ENCODE measurements around the gene OPRM1.
"Not testable (repeated sequence)": the region's sequence is repeated elsewhere in the genome, so short reads cannot be mapped to it uniquely, and the experiment has no call there.

The OPRM1 gene

DNA sequence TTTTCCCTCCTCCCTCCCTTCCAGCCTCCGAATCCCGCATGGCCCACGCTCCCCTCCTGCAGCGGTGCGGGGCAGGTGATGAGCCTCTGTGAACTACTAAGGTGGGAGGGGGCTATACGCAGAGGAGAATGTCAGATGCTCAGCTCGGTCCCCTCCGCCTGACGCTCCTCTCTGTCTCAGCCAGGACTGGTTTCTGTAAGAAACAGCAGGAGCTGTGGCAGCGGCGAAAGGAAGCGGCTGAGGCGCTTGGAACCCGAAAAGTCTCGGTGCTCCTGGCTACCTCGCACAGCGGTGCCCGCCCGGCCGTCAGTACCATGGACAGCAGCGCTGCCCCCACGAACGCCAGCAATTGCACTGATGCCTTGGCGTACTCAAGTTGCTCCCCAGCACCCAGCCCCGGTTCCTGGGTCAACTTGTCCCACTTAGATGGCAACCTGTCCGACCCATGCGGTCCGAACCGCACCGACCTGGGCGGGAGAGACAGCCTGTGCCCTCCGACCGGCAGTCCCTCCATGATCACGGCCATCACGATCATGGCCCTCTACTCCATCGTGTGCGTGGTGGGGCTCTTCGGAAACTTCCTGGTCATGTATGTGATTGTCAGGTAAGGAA, at the start of gene OPRM1:
Gene OPRM1, plus strand, starts transcription at position 10 of the 612 bp plus-strand sequence. Its CDS starts 305 bp downstream, at position 315.
- no peak for DNase-seq

GRCh38 chr6:153989989-153990388, 49.1 kb upstream of the OPRM1 start:
- DNase-seq: no peak

GRCh38 chr6:153994004-153994403, 45.0 kb upstream of the OPRM1 start:
- no peak for DNase-seq

DNA sequence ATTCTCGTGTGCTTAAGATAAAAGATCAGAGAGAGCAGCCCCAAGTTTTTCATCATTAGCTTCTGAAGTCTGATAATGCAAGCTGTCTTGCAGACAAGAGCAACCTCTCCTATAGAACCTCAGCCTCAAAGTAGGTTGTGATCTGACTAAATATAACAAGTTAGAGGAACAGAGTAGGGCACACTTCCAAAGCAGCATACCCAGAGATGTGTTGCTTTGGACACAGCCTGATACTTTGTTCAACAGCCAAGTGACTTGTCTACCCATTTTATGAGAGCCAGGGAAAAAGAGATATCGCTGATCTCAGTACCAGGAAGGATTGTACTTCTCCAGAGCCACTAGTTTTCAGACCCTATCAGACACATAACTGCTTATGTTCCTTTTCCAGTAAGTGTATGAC, 44.2 kb upstream of the OPRM1 start:
- no peak for DNase-seq

DNA sequence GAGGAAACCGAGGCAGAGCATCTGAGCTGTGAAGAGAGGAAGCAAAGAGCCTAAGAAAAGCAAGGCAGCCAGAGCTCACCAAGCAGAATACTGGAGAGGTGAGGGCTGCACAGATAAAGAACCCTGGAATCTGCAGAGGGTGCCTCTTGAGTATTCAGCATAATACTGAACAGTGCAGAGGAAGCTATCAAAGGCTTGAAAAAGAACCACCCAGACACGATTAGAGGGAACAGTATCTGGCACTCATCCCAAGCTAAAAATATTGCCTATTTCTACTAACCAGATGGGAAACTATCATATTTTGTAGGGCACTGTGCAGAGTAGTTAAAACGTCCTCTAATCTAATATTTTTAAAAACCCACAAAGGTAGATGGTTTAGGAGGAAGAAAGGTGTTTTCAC, 41.8 kb upstream of the OPRM1 start:
- no peak for DNase-seq

DNA sequence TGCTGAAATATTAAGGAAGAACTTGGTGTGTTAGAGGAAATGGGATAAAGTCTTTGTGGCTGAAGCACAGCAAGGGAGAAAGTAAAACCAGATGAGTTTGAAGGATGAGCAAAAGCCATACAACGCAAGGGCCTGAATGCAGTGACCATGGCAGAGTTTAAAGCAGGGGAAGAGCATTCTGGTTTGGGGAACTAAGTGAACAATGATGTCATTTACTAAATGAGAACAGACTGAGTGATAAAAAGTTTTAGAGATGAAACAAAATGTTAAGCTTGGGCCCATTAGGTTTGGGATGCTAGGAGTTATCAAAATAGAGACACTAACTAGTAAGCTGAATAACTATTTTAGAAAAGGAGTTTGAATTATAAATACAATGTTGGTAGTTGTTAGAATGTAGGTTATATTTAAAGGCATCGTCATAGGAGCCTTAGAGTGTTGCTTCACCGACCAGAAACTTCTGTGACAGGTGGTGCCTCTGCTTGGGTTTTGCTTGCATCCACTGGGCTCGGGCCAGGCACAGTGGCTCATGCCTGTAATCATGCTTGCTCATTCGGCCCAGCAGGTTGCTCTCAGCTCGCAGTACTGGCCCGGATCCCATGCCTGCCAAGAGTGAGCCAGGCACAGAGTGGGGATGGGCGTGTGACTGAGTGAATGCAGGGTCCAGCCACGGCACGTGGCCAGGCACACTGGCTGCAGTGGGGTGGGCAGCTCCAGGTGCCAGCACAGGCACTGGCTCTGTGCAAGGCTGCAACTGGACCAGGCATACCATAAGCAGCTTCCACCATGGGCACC, 37.4 kb upstream of the OPRM1 start:
- DNase-seq: no peak

- no peak for DNase-seq
Observed at GRCh38 chr6:154002894-154003293, 36.1 kb upstream of the OPRM1 start.

GRCh38 chr6:154010371-154010770, 28.7 kb upstream of the OPRM1 start:
- DNase-seq: no peak

DNA sequence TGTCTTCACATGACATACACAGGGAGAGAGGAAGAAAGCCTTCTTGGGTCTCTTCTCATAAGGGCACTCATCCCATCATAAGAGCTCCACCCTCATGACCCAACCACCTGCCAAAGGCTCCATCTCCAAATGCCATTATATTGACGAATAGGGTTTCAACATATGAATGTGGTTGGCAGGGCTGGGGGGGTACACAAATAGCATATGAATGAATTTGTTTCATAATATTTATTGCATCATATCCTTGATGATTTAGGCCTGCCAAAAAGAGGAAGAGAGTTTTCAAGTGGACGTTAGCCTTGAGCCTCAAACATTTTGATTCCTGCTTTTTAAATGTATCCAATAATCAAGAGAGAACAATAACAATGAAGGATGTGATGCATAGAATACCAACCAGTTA, 26.2 kb upstream of the OPRM1 start:
- no peak for DNase-seq

GRCh38 chr6:154017786-154018185, 21.3 kb upstream of the OPRM1 start:
- no peak for DNase-seq

GRCh38 chr6:154030646-154031045, 8.4 kb upstream of the OPRM1 start:
- no peak for DNase-seq

DNA sequence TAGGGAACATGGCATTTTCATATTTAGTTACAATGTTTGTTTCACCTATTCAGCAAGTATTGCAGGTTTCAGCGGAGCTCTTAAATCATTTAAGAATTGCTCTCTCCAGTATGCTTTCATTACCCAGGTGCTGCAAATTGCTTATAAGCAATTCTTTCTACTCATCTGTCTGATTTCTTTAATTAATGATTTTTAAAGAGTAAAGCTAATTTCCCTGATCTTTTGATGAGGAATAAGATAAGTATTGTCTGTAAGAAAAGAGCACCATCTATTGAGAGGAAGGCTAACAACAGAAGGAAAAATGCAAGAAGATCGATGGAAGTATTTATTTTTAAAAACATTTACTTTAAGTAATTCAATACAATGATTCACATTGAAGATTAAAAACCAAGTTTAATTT, 2.0 kb downstream of the OPRM1 start:
- no peak for DNase-seq

GRCh38 chr6:154053141-154053540, 14.1 kb downstream of the OPRM1 start:
- no peak for DNase-seq

- no peak for DNase-seq
Observed at GRCh38 chr6:154056536-154056935, 17.5 kb downstream of the OPRM1 start.

DNA sequence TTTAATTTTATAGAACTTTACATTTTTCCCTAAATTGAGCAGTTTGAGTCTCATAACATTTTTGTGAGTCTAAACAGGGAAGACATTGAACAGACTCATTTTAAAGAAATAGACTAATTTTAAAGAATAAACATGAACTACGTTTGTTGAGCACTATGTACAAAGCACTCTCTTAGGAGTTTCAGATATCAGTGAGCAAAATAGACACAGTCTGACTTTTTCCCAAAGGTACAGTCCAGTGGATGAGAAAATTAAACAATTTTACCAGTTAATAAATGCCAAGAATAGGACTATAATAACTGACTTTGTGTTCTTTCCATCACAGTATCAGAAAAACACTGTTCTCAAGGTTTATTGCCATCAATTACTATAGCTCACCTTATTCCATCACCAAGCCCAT, 18.1 kb downstream of the OPRM1 start:
- no peak for DNase-seq

DNA sequence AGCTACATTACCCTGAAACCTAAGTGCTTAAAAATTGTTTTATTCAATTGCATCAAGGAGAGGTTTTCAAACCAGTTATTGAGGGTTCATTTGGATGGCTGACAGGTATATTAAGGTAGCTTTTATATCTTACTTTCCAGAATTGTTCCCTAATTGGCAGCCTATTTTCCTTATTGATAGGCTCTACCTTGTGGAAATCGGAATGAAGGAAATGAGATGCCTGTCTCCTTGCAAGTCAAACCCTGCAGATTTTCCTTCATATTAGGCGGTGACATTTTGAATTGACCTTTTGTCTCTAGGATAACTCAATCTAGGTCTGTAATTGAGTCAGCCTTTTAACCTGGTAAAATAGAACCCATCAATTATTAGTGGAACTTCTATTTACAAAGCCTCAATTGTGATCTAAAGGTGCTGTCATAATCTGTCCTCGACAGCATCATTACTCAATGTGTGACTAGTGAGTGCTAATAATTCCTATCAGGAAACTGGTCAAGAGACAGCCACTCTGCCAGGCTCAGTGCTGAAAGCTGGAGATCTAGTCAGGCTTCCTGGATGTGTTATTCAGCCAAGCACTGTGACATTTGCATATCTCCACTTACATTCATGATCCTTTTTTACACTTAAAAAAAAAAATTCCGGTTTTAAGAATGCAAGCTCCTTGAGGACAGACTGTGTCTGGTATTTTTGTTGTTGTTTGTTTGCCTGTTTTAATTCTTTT, 20.1 kb downstream of the OPRM1 start:
- no peak for DNase-seq

DNA sequence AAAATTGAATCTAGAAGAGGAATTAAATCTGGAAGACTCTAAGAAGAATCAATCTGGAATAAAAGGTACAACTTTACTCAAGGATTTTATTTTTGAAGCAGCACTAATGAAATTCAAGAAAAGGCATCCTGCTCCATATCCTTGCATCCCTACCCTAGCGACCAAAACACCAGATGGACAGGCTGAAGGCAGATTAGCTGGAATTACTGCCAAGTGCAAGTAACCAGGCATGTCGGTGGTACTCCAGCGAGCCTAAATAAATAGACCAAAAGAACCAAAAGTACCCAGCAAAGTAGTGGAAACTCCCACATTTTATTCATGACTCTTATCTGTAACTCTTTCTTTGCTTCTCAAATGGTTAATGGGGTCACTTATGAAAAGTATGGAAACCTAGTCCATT, 21.0 kb downstream of the OPRM1 start:
- no peak for DNase-seq

DNA sequence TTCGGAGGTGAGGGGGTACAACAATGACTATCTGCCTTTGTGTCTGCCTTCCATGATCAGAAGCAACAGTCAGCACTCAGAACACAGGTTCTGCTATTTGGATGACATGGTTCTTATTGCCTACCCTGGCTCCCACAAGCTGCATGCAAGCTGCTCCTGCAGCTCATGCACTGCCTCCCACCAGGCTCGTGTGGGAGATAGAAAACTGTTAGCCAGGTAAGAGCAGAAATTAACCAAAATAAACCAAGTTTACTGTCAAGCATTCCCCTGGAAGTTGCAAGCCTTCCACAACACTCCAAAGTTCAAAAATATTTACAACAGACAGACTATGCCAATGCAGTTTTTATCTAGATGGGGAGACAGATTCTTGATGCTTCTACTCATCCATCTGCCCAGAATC, 31.0 kb downstream of the OPRM1 start:
- DNase-seq: no peak

DNA sequence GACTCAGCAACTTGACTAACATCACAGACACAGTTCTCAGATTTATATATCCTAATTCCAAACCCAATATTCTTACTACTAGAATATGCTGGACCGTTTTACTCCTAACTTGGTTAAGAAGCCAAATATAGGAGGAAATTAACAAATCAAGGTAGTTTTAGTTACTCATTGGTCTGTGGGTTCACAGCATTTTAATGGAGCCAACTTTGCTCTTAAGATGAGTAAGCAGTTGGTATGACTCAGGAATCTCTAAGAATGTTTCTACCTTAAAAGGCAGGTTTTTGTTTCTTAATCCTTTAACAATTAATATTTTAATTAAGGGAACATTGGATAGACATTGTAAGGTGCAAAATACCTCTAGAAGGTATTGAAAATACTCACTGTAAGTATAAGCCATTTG, 31.6 kb downstream of the OPRM1 start:
- DNase-seq: no peak

- DNase-seq: no peak
Observed at GRCh38 chr6:154071236-154071635, 32.2 kb downstream of the OPRM1 start.

DNA sequence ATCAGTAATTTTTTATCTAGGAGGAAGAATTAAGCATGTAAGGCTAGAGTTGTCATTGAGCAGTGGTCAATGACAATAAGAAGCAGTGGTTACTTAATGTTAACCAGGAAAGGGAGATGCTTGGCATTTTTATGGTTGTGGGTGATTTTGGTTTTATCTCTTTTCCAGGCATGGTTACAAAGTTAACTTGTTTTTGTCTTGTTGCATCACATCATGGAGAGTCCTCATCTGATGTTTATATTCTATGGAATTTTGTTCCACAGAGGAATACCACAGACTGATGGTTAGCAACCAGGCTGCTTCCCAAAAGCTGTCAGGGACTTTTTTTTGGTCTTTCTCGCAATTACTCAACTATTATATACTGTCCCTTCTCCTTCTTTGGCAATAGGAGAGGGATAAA, 32.7 kb downstream of the OPRM1 start:
- no peak for DNase-seq

GRCh38 chr6:154078596-154078995, 39.6 kb downstream of the OPRM1 start:
- DNase-seq: not testable (repeated sequence)

GRCh38 chr6:154080461-154081189, 41.6 kb downstream of the OPRM1 start:
- DNase-seq: no peak
